Kidney epithelial cell (primary cell): ENCODE results near the gene PACRG. TPM values are rescaled to one million over a fixed set of nuclear protein-coding genes. Genes with fewer than 3 reads are reported as not detected.

Experiments
- DNase-seq: peaks from one replicate; pipeline ENCODE4 v3.0.0-alpha.2; 2010; ENCODE audit warnings: low read depth
- H3K27me3 ChIP-seq: 2 replicates; pipeline ENCODE4 v1.6.0; 2011; ENCODE audit warnings: low read length; ENCODE audit not compliant: control insufficient read depth, insufficient read depth
- H3K36me3 ChIP-seq: 2 replicates; pipeline ENCODE4 v1.5.1; 2011; ENCODE audit warnings: low read length; ENCODE audit not compliant: control insufficient read depth, insufficient read depth
- H3K4me3 ChIP-seq: 2 replicates; pipeline ENCODE4 v1.5.1; 2011; ENCODE audit warnings: low read depth, mild to moderate bottlenecking, control low read depth, low read length
- total RNA-seq: library from RNA; depleted of rRNA; stranded (reverse); fragments of >200 nt; gene quantifications from 2 replicates; pipeline ENCODE4 v1.2.3, GENCODE V29; 2015
- TF ChIP-seq, protein P1 (sequence below): IDR thresholded peaks from 2 replicates; pipeline ENCODE4 v1.5.1; 2011; ENCODE audit warnings: mild to moderate bottlenecking, moderate library complexity, low read length, control low read depth, inconsistent platforms; ENCODE audit not compliant: insufficient read depth, poor library complexity, severe bottlenecking

The PACRG gene
- total RNA-seq, 1 donor from 2014 or later = 0.29 TPM

DNA sequence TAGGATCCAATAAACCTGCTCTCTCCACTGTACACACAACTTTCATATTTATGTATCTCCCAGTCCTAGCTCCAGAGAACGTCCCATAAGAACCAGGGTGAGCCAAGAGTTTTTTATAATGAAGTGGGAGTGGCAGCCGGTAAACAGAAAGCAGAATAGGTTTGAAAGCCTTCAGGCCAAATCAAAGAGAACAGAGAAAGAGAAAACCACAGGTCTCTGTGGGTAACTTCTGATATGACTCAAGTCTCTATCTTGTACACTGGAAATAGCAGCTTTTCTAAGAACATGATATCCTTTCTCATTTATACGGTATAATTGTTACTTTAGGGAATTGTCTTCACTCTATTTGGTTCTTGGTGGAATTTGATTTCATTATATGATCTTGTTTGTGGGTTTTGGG lies 273.6 kb downstream of the PACRG start:
- Histone ChIP-seq H3K4me3 (no peak overlapping the region), H3K36me3 (no peaks in the 10 kb centered on the region), H3K27me3 (no peaks in the 10 kb centered on the region)
- DNase-seq = no peak
- TF ChIP-seq, protein P1, sequence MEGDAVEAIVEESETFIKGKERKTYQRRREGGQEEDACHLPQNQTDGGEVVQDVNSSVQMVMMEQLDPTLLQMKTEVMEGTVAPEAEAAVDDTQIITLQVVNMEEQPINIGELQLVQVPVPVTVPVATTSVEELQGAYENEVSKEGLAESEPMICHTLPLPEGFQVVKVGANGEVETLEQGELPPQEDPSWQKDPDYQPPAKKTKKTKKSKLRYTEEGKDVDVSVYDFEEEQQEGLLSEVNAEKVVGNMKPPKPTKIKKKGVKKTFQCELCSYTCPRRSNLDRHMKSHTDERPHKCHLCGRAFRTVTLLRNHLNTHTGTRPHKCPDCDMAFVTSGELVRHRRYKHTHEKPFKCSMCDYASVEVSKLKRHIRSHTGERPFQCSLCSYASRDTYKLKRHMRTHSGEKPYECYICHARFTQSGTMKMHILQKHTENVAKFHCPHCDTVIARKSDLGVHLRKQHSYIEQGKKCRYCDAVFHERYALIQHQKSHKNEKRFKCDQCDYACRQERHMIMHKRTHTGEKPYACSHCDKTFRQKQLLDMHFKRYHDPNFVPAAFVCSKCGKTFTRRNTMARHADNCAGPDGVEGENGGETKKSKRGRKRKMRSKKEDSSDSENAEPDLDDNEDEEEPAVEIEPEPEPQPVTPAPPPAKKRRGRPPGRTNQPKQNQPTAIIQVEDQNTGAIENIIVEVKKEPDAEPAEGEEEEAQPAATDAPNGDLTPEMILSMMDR = no peak

DNA sequence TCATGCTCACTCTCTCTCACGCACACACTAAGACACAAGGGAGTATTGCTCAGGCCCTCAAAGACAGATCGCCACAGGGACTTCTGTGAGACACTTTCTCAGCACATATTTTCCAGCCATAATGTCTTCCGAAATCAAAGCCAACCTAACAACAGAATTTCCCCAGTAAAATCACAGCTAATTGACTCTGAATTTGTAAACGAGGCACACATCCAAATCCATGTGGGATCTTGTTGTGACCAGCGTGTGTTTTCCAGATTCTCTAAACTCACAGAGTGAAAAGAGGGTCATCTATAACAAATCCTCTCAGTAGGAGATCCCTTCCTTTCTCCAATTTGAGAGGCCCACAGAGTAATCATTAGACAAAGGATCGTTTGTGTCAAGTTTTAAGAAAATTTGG lies 280.4 kb downstream of the PACRG start:
- DNase-seq = no peak
- TF ChIP-seq, protein P1 = no peak
- Histone ChIP-seq H3K27me3 (no peaks in the 10 kb centered on the region), H3K36me3 (no peaks in the 10 kb centered on the region), H3K4me3 (no peak overlapping the region)

DNA sequence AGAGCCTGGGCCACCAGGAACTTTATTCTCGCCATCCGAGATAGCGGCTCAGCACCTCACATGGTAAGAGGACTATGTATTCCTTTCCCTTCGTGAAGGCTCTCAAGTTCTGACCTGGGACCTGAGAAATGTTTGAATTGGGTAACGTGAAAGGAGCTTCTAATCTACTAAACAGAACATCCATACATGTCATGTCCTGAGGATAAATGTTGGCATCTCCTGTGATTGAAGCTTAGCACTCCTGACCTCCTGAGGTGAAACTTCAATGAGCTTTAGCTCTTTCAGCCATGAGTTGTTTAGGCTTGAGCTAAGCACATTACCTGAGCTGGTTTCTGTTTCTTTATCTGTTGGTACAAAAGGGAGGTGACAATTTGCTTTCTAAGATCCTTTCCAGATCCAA lies 280.9 kb downstream of the PACRG start:
- TF ChIP-seq, protein P1 = no peak
- DNase-seq = no peak
- Histone ChIP-seq H3K27me3 (no peaks in the 10 kb centered on the region), H3K4me3 (no peak overlapping the region), H3K36me3 (no peaks in the 10 kb centered on the region)

DNA sequence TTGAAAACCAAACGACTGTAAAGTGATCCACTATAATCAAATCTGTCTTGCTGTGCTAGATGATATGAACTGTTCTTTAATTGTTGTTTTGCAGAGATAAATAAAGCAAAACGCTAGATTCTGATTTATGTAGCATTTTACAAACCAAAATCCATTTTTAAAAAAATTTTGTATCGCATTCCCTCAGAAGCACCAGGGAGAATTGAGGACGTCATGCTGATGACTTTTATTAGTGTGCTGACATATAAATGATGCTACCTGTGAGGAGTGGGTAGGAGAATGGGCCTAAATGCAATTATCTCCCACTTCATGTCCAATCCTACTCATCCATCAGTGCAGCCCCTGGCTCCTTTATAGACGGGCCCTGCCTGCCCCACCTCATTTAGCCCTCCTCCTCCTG lies 282.4 kb downstream of the PACRG start:
- Histone ChIP-seq H3K4me3 (no peak overlapping the region), H3K27me3 (no peaks in the 10 kb centered on the region), H3K36me3 (no peaks in the 10 kb centered on the region)
- DNase-seq = no peak
- TF ChIP-seq, protein P1 = no peak

DNA sequence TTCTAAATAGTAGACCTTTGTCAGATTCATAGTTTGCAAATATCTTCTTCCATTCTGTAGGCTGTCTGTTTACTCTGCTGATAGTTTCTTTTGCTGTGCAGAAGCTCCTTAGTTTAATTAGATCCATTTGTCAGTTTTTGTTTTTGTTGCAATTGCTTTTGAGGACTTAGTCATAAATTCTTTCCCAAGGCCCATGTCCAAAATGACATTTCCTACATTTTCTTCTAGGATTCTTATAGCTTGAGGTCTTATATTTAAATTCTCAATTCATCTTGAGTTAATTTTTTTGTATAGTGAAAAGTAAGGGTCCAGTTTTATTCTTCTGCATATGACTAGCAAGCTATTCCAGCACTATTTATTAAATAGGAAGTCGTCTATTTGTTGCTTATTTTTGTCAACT lies 287.0 kb downstream of the PACRG start:
- H3K4me3 ChIP-seq = no peak overlapping the region
- no peaks in the 10 kb centered on the region for H3K36me3 ChIP-seq
- no peaks in the 10 kb centered on the region for H3K27me3 ChIP-seq
- DNase-seq = no peak
- TF ChIP-seq, protein P1 = no peak

DNA sequence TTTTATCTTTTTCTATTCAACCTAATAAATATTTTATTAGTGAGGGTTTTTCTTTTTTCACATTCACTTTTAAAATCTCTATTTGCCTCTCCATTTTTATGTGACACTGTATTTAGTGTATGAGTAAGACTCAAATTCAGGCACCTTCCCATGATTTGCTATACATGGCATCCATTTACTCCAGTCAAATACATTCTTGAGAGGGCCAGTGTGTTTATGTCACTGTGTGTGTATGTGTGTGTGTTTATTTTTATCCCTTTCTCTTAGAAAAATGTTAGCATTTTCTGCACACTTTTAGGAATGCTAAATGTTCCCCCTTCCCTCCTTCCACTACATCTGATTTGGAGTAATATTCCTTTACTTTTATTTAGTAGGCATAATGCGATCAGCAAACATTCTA lies 290.0 kb downstream of the PACRG start:
- TF ChIP-seq, protein P1 = no peak
- no peaks in the 10 kb centered on the region for H3K27me3 ChIP-seq
- H3K36me3 ChIP-seq = no peaks in the 10 kb centered on the region
- no peak for DNase-seq
- no peak overlapping the region for H3K4me3 ChIP-seq
